ENCODE results near the gene MAIP1.

The MAIP1 gene

DNA sequence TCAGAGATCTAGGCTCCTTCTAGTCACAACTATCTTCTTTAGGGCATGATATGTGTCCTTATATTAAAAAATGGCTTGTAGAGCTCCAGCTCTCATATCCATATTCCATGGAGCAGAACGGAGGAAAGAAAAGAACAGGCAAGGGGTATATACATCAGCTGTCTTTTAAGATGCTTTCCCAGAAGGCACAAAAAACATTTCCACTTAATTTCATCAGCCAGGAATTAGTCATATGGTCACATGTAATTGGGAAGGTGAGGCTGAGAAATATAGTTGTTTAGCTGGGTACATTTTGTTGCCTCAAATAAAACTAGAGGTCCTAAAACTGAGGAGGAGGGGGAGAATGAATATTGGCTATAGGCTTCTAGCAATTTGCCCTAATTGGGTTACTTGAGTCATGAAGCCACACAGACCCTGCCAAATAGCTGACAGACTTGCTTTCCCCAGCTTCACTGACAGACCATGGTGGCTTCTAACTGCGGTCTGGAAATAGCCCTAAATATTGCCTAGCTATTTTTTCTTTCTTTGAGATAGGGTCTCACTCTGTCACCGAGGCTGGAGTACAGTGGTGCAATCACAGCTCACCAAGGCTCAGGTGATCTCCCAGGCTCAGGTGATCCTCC is 20.0 kb downstream of the MAIP1 start:
- peak; percentile 69 for DNase-seq (ENCODE audit: low read depth)
- TF ChIP-seq CTCF (IDR thresholded peaks at IDR 0.05; ENCODE audit: control insufficient read depth, insufficient read depth, low read depth, low read length, missing control alignments): no peak
- no peak overlapping the region for H3K4me3 ChIP-seq (ENCODE audit: control insufficient read depth, low read depth, low read length)

- DNase-seq (ENCODE audit: low read depth): peak; percentile 44
- no peak for TF ChIP-seq CTCF (IDR thresholded peaks at IDR 0.05; ENCODE audit: control insufficient read depth, insufficient read depth, low read depth, low read length, missing control alignments)
- H3K4me3 ChIP-seq (ENCODE audit: control insufficient read depth, low read depth, low read length): no peak overlapping the region
Measured at GRCh38 chr2:199977984-199978415, 22.6 kb downstream of the MAIP1 start.

DNA sequence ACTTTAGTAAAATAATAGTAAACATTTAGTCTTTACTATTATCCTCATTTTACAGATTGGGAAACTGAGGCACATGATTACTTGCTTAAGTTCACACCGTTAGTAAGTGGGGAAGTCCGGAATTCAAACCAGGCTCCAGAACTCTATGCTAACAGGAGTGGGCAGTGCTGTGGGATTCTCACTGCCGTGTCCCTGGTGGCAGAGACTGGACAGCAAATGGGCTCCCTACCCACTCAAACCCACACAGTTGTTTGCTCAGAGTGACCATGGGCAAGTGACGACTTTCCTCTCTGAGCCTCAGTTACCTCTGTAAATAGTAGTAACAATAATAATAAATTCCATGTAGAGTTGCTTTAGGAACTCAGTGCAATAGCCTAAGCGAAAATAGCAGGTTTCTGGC is 24.0 kb downstream of the MAIP1 start:
- H3K4me3 ChIP-seq (ENCODE audit: control insufficient read depth, low read depth, low read length): no peak overlapping the region
- no peak for TF ChIP-seq CTCF (IDR thresholded peaks at IDR 0.05; ENCODE audit: control insufficient read depth, insufficient read depth, low read depth, low read length, missing control alignments)
- no peak for DNase-seq (ENCODE audit: low read depth)

GRCh38 chr2:199979832-199980628 is 24.6 kb downstream of the MAIP1 start:
- TF ChIP-seq CTCF (IDR thresholded peaks at IDR 0.05; ENCODE audit: control insufficient read depth, insufficient read depth, low read depth, low read length, missing control alignments): peak; percentile 74
- DNase-seq (ENCODE audit: low read depth): peak; percentile 61
- no peak overlapping the region for H3K4me3 ChIP-seq (ENCODE audit: control insufficient read depth, low read depth, low read length)

DNA sequence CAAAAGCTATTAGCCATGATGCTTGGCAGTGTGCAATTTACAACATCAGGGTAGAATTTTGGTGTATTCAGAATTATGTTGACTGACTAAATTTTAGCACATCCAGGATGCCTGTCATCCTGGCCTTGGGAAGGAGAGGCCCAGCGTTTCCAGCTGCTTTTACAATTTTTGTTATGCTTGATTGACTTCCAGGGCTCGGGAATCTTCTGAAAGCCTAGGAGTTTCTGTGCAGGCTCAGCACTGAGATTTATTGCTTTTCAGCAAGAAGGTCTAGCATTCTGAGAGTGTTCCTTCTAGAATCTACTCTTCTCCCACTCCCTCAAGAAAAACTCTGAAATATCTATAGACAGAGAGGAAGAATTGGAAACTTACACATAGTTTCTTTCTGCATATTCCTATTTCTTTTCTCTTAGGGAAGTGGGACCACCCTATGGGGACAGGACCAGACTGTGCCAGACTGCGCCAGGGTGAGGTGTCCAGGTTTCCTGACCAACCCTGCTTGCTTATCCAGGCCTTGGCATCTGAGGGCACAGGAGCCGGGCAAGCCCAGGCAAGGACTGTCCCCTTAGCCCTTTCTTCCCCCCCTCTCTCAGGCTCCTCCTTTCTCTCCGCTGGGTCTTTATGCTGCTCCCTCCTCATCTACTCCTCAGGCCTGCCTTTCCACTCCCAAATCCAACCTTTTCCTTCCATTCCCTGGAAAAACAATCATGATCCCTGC is 26.9 kb downstream of the MAIP1 start:
- no peak for TF ChIP-seq CTCF (IDR thresholded peaks at IDR 0.05; ENCODE audit: control insufficient read depth, insufficient read depth, low read depth, low read length, missing control alignments)
- no peak for DNase-seq (ENCODE audit: low read depth)
- no peak overlapping the region for H3K4me3 ChIP-seq (ENCODE audit: control insufficient read depth, low read depth, low read length)

DNA sequence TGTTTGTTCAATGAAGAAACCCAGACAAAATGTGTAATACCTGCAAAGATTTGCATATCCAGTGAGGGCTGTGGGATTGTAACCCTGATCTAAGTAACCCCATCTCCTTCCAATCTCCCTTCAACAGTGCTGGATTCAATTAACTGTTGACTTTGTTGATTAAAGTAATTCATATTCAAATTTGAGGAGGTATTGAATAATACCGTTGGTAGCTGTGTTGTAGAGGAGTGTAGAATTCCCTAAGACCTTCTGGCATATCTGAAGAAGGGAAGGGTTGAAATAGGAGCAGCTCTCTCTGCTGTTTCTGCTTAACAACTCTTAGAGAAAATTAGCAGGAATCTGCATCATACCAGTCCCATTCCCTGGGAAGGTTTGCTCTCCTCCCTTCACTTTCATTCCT is 28.2 kb downstream of the MAIP1 start:
- H3K4me3 ChIP-seq (ENCODE audit: control insufficient read depth, low read depth, low read length): no peak overlapping the region
- DNase-seq (ENCODE audit: low read depth): no peak
- TF ChIP-seq CTCF (IDR thresholded peaks at IDR 0.05; ENCODE audit: control insufficient read depth, insufficient read depth, low read depth, low read length, missing control alignments): no peak
